Activated T-cell treated with anti-CD3 and anti-CD28 coated beads for 24 hours (primary cell): Measurements from ENCODE around the gene SFPQ.
A peak's percentile ranks its signal among the peaks of the same experiment; 100 is the strongest.
"Not testable (repeated sequence)": the region's sequence is repeated elsewhere in the genome, so short reads cannot be mapped to it uniquely, and the experiment has no call there.

Experiments used
- DNase-seq: peaks from one replicate; pipeline ENCODE4 v3.0.0-alpha.2; 2020; ENCODE audit warnings: low read depth

The SFPQ gene

DNA sequence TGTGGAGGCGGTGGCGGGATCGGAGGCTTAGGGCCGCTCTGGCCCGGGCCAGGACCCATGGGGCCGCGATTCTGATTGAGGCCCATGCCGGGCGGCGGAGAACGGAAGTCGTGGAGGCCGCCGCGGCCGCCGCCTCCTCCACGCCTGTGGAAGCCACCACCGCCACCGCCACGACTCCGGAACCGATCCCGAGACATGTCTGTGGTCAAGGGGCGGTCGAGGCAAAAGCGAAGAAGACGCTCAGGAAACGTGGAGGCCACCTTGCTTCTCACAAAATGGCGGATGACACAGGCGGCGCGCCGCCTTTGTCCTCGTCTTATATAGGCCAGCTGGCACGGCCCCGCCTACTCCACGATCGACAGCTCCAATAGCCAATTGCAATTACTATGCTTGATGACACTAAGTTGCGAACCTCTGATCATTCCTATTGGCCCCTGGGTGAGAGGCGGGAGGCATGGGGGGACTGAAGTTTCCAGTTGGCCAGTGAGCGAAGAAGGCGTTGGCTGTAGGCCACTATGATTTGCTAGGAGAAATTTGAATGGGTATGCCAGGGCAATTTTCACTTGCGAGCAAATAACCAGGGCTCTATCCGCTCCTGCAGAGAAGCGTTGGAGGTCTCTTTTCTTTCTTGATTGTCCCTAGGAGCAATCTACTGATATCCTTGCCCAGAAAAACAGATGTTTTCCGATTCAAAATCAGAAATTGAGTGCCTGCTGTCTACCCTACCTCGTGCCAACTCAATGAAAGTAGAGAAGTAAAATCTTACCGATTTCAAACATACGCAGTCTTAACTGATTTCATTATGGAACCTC lies at the start of gene SFPQ:
Gene SFPQ (minus strand): TSS at position 293 of the 812 bp plus-strand sequence. CDS start 96 bp downstream, at position 197.
- peak; percentile 97 for DNase-seq

DNA sequence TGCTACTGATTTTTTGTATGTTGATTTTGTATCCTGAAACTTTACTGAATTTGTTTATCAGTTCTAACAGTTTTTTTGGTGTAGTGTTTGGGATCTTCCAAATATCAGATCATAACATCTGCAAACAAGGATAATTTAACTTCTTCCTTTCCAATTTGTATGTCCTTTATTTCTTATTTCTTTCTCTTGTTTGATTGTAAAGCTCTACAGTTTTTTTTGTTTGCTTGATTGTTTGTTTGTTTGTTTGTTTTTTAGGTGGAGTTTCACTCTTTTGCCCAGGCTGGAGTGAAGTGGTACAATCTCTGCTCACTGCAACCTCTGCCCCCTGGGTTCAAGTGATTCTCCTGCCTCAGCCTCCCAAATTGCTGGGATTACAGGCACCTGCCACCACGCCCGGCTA lies 43.8 kb upstream of the SFPQ start:
- not testable (repeated sequence) for DNase-seq

DNA sequence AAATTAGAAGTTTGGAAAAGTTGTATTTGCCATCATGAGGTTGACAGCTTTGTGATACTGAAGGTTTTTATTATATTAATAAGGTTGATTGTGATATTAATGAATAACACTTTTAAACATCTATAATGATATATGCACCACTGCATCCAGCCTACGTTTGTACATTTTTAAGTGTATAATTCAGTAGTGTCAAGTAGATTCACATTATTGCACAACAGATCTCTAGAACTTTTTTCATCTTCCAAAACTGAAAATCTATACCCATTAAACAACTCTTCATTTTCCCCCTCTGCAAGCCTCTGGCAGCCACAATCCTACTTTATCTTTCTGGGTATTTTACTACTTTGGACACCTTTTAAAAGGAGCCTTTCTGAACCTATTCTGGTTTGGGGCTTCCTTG lies 38.3 kb upstream of the SFPQ start:
- no peak for DNase-seq

DNA sequence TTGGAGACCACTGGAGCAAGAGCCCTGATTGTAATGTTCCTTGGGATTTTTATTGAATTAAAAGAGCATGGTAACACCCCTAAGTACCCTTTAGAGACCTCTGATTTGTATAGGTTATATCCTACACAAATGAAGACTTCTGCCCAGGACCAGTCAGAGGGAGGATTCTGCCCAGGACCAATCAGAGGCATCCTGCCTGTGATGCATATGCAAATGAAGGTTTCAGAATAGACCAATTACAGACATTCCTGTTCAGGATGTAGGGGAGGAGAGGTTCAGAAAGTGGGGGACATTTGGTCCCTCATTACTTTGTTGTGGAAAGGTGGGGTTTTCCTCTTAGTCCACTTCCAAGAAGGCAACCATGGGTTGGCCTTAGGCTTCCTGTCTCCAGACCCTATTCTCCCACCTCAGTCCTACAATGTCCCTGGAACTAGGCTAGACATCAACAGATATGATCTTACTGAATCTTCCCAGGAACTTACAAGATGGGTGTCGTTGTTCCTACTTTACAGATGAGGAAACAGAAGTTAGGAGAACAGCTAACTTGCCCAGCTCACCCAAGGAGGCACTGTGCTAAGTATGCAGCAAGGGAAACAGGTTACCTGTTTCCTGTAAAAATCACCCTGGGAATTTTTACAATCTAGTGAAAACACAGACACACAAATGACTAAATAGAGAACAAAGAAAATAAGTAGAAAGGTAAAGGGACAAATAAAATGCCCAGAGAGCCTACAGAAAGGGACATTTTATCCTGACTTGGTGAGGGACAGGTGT lies 36.8 kb upstream of the SFPQ start:
- DNase-seq: no peak

DNA sequence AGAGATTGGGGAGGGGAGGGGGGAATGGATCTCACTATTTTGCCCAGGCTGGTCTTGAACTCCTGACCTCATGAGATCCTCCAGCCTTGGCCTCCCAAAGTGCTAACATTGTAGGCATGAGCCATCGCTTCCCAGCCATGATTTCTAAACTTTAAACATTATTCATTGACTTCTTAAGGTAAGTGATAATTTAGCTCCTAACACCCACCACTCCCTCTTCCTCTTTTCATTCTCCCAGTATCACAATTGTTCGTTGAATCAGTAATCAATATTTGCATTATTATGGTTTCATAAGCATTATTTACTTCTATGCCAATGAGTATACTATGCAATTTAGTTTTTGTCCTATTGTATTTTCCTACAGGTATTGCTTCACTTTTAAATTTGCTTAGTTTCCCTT lies 33.6 kb upstream of the SFPQ start:
- no peak for DNase-seq

GRCh38 chr1:35223084-35223630 lies 30.2 kb upstream of the SFPQ start:
- DNase-seq: no peak

DNA sequence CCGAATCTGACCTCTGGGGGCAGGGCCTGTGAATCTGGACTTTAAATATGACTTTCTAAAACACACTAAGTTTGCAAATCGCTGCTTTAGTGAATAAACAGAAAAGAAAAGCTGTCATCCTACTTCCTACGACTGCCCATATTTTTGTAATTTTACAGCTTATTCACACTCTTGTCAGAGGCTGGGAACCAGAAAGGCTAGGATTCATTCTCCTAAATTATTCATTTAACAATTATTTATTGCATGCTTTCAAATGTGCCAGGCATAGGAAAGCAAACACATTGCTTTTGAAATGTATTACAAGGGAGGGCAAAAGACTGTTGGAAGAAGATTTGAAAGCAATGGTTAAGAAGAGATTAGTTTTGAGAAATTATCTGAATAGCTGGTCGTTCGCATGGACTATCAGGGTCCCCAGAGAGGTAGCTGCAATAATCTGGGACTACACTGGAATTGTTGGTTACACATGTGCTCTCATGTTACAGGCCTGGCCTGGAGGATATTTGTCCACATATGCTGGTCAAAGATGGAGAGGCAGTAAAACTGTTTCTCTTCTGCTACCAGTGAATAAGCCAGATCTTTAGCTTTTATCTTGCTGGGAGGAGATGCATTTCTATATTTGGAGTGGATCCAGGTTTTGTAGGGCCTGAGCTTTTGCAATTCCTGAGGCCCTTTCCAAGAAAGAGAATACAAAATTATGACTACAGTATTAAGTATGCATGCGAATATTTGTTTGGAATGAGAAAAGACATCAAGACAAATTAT lies 29.6 kb upstream of the SFPQ start:
- no peak for DNase-seq

- peak; percentile 1 for DNase-seq
Measured at GRCh38 chr1:35220976-35221375, 28.0 kb upstream of the SFPQ start.

DNA sequence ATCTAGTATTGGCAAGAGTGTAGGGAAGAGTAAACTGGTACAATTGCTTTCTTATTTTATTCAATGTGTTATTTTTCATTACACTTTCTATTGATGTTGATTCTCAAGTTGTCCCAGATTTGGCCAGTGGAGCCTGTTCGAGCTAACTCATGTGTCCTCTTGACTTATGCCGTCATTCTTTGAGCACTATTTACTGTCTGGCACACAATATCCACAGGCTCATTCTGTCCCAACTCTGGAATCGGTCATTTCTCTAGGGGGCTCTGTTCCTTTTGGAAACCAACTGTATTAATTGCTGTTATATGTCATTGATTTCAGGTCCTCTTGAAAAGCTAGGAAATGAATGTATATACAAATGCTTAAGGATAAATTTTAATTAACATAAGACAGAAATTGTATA lies 22.4 kb upstream of the SFPQ start:
- DNase-seq: no peak

GRCh38 chr1:35211120-35211414 lies 18.1 kb upstream of the SFPQ start:
- DNase-seq: no peak

DNA sequence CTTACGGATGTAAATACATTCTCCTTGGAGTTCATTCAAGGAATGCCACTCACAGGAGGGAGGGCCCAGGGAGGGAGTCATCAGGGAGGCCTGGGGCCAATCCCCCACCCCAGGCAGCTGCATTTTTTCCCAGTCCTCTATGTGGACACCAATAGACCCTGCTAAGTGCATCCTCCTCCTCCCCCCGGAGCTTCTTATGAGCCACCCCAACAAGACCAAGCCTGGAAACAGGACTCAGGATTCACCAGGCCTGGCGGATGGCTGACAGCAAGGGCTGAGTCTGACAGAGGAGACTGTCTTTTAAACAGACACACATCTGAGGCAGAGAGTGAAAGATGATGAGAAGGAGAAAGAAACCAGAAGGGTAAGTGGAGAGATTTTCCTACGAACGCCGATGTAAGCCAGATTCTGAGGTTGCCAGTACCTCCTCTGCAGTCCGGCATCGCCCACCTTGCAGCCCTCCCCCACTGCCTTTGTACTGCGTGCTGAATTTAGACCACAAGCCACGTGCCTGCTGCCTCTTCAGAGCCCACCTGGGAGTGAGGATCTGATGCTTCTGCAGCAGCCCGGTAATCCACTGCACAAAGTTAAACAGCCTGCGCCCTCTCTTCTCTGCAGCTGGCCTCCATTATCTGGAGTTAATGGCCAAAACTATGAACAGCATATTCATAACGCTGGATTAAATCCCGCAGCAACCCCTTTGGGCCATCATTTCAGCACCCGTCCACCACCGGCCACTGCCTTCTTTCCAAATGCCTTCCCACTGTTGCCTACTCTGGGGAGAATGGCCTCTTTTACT lies 17.6 kb upstream of the SFPQ start:
- no peak for DNase-seq

- no peak for DNase-seq
Measured at GRCh38 chr1:35203295-35203694, 10.3 kb upstream of the SFPQ start.

DNA sequence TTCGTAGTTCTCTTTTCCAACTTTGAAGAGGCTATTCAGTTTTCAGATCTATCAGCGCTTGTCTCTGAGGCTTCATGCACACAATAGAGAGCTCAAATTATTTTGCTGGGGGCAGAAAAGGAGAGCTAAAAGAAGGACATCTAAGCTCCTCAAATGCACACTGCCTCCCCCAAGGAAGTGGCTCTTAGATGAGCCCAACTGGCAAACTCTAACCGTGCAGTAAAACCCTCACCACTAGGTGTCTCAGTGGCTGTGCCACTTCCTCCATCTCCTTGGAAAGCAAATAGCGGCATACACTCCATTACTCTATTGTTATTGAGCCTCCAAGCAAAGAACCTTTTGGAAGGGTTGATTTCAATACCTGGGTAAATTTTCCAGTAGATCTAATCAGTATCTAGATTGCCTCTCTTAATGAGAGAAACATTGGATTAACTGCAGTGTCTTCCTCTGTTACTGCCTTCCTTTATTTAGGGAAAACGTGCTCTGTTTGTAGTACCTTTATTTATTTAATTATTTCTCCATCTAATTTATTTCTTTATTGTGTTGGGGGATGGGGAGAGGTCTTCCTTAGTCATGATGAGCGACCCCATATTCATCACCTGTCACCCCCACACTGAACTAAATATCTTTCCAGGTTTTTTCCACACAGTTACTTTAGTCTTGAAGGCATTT lies 9.2 kb upstream of the SFPQ start:
- peak; percentile 62 for DNase-seq

GRCh38 chr1:35201631-35202030 lies 8.7 kb upstream of the SFPQ start:
- DNase-seq: no peak

DNA sequence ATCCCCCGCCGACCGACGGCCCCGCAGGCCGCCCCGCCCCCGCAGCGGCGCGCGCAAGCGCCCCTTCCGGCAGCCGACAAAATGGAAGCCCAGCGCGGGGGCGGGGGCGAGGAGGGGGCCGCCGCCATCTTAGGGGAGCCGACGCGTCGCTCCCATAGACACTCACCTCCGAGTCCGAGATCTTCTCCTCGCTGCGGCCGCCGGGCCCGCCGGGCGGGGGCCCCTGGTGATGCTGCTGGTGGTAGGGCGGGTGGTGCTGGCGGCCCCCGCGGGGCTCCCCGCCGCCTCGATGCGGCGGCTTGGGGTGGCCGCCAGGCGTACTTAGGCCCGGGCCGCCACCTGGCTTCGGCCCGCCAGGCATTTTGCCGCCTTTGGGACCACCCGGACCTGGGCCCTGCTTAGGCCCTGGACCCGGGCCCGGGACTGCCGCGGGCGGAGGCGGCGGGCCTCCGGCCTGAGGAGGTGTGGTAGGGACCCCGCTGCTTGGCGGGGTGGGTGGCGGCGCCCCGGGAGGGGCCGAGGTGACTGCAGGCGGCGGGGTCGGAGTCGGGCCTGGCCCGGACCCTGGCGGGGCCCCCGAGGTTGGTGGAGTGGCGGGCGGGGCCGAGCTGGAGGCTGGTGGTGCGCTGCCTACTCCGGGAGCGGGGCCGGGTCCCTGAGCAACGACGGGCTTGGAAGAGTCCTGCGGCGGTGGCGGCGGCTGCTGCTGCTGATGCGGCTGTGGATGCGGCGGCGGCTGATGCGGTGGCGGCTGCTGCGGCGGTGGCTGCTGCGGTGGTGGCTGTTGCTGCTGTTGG lies 691 bp downstream of the SFPQ start:
- DNase-seq: peak; percentile 84

- no peak for DNase-seq
Measured at GRCh38 chr1:35191429-35192055, 1.4 kb downstream of the SFPQ start.

GRCh38 chr1:35190784-35191183 lies 2.2 kb downstream of the SFPQ start:
- DNase-seq: no peak

- no peak for DNase-seq
Measured at GRCh38 chr1:35188578-35189392, 4.2 kb downstream of the SFPQ start.

GRCh38 chr1:35187816-35188342 lies 5.1 kb downstream of the SFPQ start:
- no peak for DNase-seq
